T1000 (cell line): Measurements from ENCODE around the gene TRAPPC11.

Experiments used
- DNase-seq: peaks from one replicate; lab custom pipeline; 2025; ENCODE audit warnings: mixed read lengths; lab: John Stamatoyannopoulos, UW

The TRAPPC11 gene

GRCh38 chr4:183758061-183758757, 99.1 kb downstream of the TRAPPC11 start:
- DNase-seq = no peak

GRCh38 chr4:183758758-183759447, 99.8 kb downstream of the TRAPPC11 start:
- no peak for DNase-seq

- DNase-seq = no peak
These were observed 101.2 kb downstream of the TRAPPC11 start for GRCh38 chr4:183760326-183760725.
